Fibroblast of gingiva (primary cell): ENCODE results near the gene RNASEH1.
"Not testable (repeated sequence)": the region's sequence is repeated elsewhere in the genome, so short reads cannot be mapped to it uniquely, and the experiment has no call there.

Experiments
- DNase-seq: peaks from one replicate; pipeline ENCODE4 v3.0.0-alpha.2; 2011; ENCODE audit warnings: low read depth

RNASEH1 gene

DNA sequence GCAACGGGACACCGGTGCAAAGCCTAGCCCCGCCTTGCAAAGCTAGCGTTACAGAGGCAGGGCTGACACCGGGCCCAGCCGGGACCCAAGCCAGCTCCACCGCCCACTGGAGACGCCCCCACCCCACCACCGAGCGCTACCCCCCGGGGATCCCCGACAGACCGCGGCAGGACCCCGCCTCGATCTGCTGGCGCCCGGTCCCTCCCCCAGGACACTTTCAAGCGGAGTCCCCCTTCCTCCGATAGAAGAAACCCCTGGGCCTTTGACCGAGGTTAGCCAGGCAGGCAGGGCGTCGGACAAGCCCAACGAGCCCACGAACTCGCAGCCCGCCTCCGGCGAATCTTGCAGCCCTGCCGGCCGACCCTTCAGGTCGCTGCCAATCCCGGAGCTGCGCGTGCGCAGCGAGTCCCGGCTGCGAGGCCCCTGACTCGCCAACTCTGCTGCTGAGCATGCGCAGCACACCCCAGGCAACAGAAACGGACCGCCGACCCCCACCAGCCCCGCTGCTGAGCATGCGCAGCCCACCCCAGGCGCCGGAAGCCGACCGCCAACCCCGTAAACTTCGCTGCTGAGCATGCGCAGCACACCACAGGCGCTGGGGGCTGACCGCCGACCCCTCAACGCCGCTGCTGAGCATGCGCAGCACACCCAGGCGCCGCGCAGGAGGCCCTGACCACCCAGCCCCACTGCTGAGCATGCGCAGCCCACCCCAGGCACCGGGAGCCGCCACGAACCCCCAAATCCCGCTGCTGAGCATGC, 39.5 kb downstream of the RNASEH1 start:
- DNase-seq = peak; percentile 95

- no peak for DNase-seq
Measured at GRCh38 chr2:3517948-3518495, 40.1 kb downstream of the RNASEH1 start.

DNA sequence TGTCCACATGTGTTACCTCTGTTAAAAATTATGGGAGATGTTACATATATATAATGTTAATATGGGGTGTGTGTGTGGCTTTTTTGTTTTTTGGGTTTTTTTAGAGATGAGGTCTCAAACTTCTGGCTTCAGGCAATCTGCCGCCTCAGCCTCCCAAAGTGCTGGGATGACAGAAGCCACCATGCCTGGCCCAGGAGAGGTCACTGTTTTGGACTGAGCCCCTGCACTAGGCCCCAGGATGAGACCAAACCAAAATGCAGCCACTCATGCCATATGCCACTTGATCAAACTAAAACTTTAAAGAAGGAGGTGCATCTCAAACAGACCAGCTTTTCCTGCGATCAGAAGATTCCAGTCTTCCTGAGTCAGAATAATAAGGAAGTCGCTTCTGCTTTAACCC, 41.3 kb downstream of the RNASEH1 start:
- no peak for DNase-seq

- DNase-seq = not testable (repeated sequence)
Measured at GRCh38 chr2:3515438-3515837, 42.7 kb downstream of the RNASEH1 start.

GRCh38 chr2:3513026-3513810, 44.9 kb downstream of the RNASEH1 start:
- no peak for DNase-seq

DNA sequence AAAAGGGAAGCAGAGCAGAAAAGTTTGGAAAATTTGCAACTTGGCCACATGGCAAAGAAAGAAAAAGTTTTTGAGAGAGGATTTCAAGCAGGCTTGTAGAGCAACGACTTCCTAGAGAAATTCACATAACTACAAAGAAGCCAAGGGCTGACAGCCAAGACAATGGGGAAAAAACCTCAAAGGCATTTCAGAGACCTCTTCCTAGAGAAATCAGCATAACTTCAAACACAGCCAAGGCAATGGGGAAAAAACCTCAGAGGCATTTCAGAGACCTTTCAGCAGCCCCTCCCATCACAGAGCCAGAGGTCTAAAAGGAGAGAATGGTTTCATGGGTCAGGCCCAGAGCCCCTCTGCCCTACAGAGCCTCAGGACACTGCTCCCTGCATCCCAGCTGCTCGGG, 46.0 kb downstream of the RNASEH1 start:
- no peak for DNase-seq

- no peak for DNase-seq
Measured at GRCh38 chr2:3505771-3506170, 52.4 kb downstream of the RNASEH1 start.

GRCh38 chr2:3504741-3505140, 53.4 kb downstream of the RNASEH1 start:
- DNase-seq = no peak

DNA sequence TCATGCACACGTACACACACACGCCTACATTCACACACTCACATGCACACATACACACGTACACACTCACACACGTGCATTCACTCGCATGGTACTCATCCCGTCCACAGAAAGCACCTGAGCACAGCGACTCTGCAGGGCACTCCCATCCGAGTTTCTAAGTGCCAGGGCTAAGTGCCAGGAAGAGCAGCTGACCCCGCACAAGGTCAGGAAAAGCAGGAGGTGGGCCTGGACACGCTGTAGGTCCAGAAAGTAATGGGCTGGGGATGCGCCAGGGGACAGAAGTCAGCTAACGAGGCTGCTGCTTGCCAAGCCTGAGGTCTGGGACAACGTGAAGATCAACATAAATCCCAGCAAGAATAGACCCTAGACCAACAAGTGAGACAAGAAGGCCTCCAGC, 54.6 kb downstream of the RNASEH1 start:
- DNase-seq = no peak

GRCh38 chr2:3503046-3503445, 55.1 kb downstream of the RNASEH1 start:
- DNase-seq = no peak

DNA sequence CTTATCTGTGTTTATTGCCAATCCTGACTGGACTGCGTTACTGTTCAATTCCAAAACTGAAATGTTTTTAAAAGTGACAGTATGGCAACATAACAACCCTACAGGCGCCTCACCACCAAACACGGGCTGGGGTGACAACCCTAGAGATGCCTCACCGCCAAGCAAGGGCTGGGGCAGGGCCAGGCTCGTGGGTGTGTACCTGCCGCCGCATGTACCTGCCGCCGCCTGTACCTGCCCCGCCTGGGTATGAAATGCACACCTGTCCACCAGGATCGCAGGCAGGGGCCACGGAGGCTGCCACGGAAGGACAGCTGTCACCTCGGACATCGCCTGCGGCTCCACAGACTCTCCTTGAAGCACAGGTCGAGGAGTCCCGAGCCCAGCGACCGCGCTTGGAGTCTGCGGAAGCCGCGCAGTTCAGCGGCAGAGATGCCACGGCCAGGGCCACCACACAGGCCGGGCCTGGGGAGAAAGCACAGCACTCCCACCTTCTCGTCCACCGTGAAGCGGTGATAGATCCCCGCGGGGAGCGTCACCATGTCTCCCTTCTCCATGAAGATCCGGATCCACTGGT, 57.7 kb downstream of the RNASEH1 start:
- DNase-seq = no peak

DNA sequence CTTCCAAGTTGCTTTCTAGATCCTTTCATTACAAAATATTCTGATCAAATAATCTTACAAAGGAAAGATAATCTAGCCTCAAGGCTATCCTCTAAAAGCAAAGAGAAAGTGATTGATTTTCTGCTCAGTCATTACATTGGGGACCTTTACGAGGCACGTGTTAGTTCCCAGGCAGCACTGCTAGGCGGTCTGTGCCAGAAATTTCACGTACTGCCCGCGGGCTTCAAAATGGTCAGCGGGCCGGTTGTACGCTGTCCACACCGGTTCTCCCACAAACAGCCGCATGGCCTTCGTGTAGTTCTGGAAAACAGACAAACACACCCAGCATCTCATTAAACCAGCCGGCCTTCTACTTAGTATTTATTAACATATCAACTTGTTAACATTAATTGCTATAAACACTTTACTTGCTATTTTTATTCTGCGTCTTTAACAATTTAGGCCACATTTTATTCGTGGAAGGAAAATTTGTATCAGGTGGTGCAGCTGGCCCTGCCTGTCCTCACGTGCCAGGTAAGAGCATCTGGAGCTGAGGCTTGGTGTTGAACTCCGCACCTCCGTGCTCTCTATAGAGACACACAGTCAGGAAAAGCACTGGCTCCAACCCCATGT, 59.2 kb downstream of the RNASEH1 start:
- no peak for DNase-seq

GRCh38 chr2:3496708-3497080, 61.4 kb downstream of the RNASEH1 start:
- not testable (repeated sequence) for DNase-seq
